AG04449 (cell line): ENCODE measurements around the gene LPAR5.

Experiments used
- CTCF ChIA-PET: fragments of 350-600 bp; formaldehyde crosslinking; extraction: SDS; loops from one replicate; lab custom pipeline; 2021; ENCODE audit warnings: antibody characterized with exemption; lab: Yijun Ruan, JAX
- POLR2A ChIA-PET: fragments of 400-600, 350-600 bp; formaldehyde crosslinking; extraction: SDS; loops from one replicate; lab custom pipeline; 2020; ENCODE audit warnings: antibody characterized with exemption, inconsistent platforms; lab: Yijun Ruan, JAX
- DNase-seq: peaks from one replicate; pipeline ENCODE4 v3.0.0-alpha.2; 2010; ENCODE audit warnings: low read depth, low spot score
- H3K4me3 ChIP-seq: 2 replicates; pipeline ENCODE4 v1.5.1; 2011; ENCODE audit warnings: low read depth, mild to moderate bottlenecking, control low read depth, low read length
- CTCF ChIP-seq: IDR thresholded peaks from one replicate; pipeline ENCODE4 v1.5.1; 2011; ENCODE audit warnings: mild to moderate bottlenecking, moderate library complexity, low read length, control low read depth, inconsistent platforms; ENCODE audit not compliant: insufficient read depth; ENCODE audit errors: missing control alignments

The LPAR5 gene

GRCh38 chr12:6569312-6569711 is 66.4 kb downstream of the LPAR5 start:
- no peak overlapping the region for H3K4me3 ChIP-seq
- ChIA-PET CTCF (interaction anchor here (0.9 to 13.1 kb wide), 2 partner anchors 18 to 146 kb away, joined by 4 to 203 read pairs; partner anchors contain the start of gene IFFO1), POLR2A (interaction anchor here (1.4 kb wide), 2 partner anchors 37 to 99 kb away, joined by 4 to 5 read pairs; partner anchors contain the start of gene VAMP1)
- no peak for DNase-seq
- TF ChIP-seq CTCF: no peak
